Left renal cortex interstitium (tissue), 4 donors: ENCODE data around the gene NME2. TPM values are rescaled to one million over a fixed set of nuclear protein-coding genes. Genes with fewer than 3 reads are reported as not detected.
"Not testable (repeated sequence)": the region's sequence is repeated elsewhere in the genome, so short reads cannot be mapped to it uniquely, and the experiment has no call there.

Experiments
- DNase-seq, 4 donors: peaks; one replicate each; pipeline ENCODE4 v3.0.0-alpha.2; 2013; ENCODE audit warnings: low read depth in 4 of 4, low spot score in 2 of 4, missing footprints in 1 of 4
- polyA plus RNA-seq, 4 donors: library from polyadenylated mRNA; unstranded; fragments of 120-200 nt; gene quantifications; one replicate each; pipeline ENCODE4 v1.2.1, GENCODE V29; 2013; ENCODE audit not compliant: insufficient read length in 4 of 4

NME2 gene
- polyA plus RNA-seq, result 100 to 1,000 TPM; 231 to 326 (median 262) TPM

DNA sequence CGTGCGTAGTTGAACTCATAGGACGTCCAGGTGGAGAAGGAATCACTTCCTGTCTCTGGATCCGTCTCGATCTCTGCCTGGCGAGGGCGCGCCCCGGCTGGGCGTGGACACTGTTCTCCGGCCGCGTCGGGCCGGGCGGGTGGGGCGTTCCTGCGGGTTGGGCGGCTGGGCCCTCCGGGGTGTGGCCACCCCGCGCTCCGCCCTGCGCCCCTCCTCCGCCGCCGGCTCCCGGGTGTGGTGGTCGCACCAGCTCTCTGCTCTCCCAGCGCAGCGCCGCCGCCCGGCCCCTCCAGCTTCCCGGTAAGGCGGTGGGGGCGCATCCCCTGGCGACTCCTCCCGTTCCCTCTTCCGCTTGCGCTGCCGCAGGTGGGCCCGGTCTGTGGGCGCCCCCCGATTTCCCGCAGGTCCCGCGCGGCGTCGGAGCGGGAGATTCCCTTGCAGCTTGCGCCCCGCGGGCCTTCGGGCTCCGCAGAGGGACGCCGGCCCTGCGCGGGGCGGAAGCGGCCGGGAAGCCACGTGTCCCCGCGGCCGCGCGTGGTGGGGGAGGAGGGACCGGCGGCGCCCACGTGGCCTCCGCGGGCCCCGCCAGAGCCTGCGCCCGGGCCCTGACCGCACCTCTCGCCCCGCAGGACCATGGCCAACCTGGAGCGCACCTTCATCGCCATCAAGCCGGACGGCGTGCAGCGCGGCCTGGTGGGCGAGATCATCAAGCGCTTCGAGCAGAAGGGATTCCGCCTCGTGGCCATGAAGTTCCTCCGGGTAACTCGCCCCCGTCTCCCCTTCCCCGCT, at the start of gene NME2:
NME2 (plus strand) TSS at position 214 of the 789 bp plus-strand sequence; CDS start at position 634, 420 bp downstream.
- peak in 2 of 4 donors; percentile 78 for DNase-seq

DNA sequence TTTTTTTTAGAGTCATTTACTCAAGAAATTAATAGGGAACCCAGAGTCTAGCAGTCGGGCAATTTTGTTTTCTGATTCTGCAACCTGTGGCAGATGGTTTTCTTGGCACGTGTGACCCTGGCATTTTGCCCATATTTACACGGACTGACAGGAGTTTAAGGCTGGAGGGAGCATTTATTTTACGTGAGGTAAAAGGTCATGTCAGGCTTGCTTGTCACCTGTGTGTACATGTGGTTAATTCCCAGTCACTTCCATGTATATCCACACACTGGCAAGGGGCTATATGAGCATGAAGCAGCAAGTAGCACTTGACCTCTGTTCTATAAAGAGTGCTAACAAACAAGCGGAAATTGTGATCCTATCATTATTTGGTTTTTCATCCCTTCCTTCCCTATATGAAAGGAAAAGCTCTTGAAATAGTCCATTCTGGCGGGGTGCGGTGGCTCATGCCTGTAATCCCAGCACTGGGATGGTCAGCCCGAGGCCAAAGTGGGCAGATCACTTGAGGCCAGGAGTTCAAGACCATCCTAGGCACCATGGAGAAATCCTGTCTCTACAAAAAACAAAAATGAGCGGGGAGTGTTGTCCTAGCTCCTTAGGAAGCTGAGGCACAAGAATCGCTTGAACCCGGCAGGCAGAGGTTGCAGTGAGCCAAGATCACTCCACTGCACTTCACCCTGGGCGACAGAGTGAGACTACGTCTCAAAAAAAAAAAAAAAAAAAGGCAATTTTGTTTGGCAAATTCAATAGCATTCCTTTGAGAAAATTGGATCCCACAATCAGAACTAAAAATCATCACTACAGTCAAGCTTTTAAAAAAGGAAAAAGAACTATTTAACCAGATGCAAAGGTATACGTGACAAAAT, 47.6 kb upstream of the NME2 start:
- DNase-seq, result no peak

- peak in 3 of 4 donors; percentile 39 to 67 (median 62) for DNase-seq
Measured at GRCh38 chr17:51119415-51120356, 46.5 kb upstream of the NME2 start.

DNA sequence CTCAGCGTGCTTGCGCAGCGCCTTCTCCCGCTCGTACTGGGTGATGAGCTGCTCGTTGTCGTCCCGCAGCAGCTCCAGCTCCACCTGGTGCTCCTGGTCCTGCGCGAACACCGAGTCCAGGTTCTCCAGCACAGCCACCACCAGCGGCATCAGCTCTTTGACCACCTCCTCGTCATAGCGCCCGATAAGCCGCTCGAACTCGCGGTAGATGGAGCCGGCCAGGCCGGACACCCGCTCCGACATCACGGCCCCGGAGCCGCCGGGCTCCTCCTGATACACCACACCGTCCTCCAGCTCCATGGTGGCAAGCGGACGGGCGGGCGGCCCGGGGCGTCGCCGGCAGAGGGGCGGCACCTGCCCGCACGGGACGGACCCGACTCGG, 45.9 kb upstream of the NME2 start:
- peak in 2 of 4 donors; percentile 22 to 28 for DNase-seq

DNA sequence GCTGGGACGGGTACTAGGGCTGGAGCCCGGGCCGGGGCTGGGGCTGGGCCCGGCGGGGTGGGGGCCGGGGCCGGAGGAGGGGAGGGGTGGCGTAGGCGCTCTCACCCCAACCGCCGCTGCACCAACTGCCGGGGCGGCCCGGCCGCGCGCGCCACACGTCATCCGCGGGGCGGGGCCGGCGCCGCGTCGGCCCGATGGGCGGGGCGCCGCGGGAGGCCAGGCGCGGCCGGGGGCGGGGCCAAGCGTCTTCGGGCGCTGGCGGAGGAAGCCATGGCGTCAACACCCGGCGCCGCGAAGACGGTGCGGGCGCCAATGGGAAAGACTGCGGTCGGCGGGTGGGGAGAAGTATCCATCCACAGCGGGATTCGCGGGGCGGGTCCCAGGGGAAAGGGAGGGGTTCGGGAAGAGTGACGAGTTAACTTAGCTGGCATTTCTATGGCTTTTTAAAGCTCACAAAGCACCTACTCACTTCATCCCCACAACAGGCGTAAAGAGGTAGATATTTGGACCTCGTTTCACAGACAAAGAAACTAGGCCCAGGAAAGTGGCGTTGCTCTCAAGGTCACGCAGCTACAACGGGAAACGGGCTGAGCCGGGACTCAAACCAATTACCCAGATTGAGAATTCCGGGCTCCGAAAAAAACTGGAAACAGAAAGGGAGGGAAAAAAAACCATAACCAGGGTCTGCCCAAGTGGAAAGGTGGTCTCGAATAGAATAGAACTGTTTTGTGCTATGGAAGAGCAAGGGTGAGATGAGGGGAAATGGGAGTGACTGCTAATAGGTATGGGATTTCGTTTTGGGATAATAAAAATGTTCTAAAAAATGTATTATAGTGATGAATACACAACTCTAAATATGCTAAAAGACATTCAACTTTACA, 45.2 kb upstream of the NME2 start, which contains the start of gene SPAG9:
SPAG9 (minus strand) TSS at position 130 of the 881 bp plus-strand sequence. CDS start 212 bp downstream, outside the sequence.
- peak; percentile 88 to 90 (median 89) for DNase-seq

GRCh38 chr17:51121620-51122472, 44.4 kb upstream of the NME2 start:
- peak in 2 of 4 donors; percentile 61 to 73 for DNase-seq

- DNase-seq, result not testable (repeated sequence)
Measured at GRCh38 chr17:51122473-51123115, 43.6 kb upstream of the NME2 start.

DNA sequence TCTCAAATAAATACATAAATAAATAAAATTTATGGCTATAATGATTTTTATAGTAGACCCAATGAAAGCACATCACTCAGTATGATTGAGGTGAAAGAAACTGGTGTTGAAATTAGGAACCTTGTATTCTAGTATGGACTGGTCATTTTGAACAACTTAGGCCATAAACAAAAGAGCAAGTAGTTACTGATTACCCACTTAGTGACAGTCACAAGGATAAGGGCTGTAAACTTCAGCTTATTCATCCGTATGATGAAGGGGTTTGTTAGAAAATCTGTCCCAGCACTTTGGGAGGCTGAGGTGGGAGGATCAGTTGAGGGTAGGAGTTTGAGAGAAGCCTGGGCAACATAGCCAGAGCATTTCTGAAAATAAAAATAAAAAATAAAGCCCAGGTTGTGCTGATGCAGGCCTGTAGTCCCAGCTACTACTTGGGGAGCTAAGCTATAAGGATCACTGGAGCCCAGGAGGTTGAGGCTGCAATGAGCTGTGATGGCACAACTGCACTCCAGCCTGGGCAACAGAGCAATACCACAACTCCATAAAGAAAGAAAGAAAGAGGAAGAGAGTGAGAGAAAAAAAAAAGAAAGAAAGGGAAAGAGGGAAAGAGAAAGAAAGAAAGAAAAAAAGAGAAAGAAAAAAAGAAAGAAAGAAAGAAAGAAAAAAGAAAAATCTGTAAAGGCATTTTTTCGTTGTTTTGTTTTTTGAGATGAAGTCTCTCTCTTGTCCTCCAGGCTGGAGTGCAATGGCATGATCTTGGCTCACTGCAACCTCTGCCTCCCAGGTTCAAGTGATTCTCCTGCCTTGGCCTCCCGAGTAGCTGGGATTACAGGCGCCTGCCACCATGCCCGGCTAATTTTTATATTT, 41.3 kb upstream of the NME2 start:
- DNase-seq, result no peak

DNA sequence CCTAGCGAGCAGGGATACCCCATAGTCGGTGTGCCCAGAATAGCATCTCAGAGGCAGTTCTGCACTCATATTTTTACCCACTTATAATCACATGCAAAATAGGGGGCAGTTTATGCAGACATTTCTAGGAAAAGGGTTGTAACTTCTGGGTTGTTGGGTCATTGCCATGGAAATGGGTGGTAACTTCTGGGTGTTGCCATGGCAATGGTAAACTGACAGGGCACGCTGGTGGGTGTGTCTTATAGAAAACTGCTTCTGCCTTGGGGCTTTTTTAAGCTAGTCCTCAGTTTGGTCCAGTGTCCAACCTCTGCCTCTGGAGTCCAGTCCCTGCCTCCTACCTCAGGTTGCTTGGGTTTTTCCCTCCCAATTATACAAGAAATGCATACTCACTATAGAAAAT, 38.1 kb upstream of the NME2 start:
- no peak for DNase-seq

- DNase-seq, result no peak
Measured at GRCh38 chr17:51132964-51133319, 33.3 kb upstream of the NME2 start.

DNA sequence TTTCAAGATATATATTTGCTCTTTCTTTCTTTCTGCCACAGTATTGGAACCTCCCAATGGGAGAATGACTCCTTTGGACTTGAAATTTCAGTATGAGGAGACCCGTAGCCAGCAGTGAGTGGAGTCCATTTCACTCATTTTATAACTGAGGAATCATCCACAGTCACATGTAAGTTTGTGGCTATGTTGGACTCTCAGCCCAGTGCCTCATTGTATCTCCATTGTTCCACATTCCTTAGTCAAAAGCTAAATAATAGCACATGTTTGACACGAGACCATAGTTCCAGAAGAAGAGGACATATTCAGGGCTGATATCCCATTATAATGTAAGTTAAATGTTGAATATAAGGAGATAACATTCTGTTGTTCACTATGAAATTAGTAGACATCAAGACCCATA, 32.8 kb upstream of the NME2 start:
- DNase-seq, result no peak

DNA sequence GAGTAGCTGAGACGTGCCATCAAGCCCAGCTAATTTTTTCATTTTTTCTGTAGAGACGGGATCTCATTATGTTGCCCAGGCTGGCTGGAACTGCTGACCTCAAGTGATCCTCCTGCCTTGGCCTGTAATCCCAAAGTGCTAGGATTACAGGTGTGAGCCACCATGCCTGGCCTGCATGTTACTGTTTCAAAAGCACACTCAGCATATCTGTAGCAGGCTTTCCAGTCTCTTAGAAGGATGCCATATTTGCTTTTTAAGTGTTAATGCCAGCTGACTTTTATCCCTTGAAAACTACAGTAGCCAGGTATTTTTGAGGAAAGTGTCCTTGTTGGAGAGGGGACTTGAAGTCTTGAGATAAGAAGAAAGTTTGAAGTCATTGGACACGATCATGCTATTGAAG, 30.3 kb upstream of the NME2 start:
- no peak for DNase-seq

DNA sequence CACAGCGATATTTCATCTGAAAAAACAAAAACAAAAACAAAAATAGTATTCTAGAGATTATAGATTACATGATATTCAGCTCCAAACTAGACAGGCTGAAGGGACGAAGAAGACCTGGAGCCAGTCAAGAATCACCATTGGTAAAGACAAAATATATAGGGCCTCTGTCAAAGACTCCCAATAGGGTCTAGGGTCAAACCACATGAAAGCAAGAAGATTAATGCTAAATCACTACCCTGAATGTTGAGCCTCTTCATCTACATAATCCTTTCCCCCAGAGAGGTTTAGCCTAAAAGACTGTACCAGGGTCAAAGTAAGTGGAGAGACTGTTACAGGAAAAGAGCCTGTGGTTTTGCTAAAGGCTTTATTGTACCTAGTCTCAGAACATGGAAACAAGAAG, 23.6 kb upstream of the NME2 start:
- no peak for DNase-seq

- DNase-seq, result no peak
Measured at GRCh38 chr17:51144266-51145022, 21.8 kb upstream of the NME2 start.

DNA sequence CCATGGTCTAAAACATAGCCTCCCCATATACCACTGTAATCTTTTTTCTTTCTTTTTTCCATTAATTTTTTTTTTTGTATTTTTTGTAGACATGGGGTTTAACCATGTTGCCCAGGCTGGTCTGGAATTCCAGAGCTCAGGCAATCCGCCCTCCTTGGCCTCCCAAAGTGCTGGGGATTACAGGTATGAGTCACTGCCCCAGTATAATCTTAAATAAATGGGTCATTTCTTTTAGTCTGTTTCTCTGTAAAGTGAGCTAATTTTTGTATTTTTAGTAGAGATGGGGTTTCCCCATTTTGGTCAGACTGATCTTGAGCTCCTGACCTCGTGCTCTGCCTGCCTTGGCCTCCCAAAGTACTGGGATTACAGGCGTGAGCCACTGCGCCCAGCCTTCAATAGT, 18.6 kb upstream of the NME2 start:
- no peak for DNase-seq

- DNase-seq, result no peak
Measured at GRCh38 chr17:51149163-51149562, 17.0 kb upstream of the NME2 start.
